ENCODE results near the gene SEPTIN7.

GRCh38 chr7:35816514-35816913 is 15.7 kb downstream of the SEPTIN7 start:
- TF ChIP-seq ZNF160 (CRISPR knock-in tag; IDR thresholded peaks at IDR 0.05), result no peak
- TF ChIP-seq PATZ1 (CRISPR knock-in tag; IDR thresholded peaks at IDR 0.05), result no peak
- no peak for TF ChIP-seq CTCF (CRISPR knock-in tag; IDR thresholded peaks at IDR 0.05)
- TF ChIP-seq NBN (conservative IDR thresholded peaks at IDR 0.05), result no peak
- no peak for TF ChIP-seq PREB (CRISPR knock-in tag; IDR thresholded peaks at IDR 0.05)
- no peak for TF ChIP-seq POLR2A (IDR thresholded peaks at IDR 0.05; ENCODE audit: insufficient read depth in 1 of 2, low read depth in 2 of 2, low read length in 2 of 2)
- no peak for TF ChIP-seq KDM1A (CRISPR knock-in tag; IDR thresholded peaks at IDR 0.05)

Measured in HepG2 (cell line).